Uterus (tissue), 4 donors: ENCODE data around the gene SERGEF. TPM values are rescaled to one million over a fixed set of nuclear protein-coding genes. Genes with fewer than 3 reads are reported as not detected.

Source experiments
- DNase-seq, 2 donors: peaks; one replicate each; pipeline ENCODE4 v3.0.0-alpha.2; 2019 to 2020
- H3K27ac ChIP-seq, 2 donors: fragments of 200-600 bp; sonication (generic); 1 replicate in 1 of 2; 2 replicates in 1 of 2; pipeline ENCODE4 v1.5.1; 2016 to 2018
- H3K27me3 ChIP-seq, 2 donors: fragments of 200-600 bp; sonication (generic); one replicate each; pipeline ENCODE4 v1.5.1; 2018 to 2019; ENCODE audit warnings: control low read depth in 1 of 2
- H3K36me3 ChIP-seq, 2 donors: fragments of 200-600 bp; sonication (generic); one replicate each; pipeline ENCODE4 v1.5.1; 2019; ENCODE audit warnings: control low read depth in 1 of 2
- H3K4me1 ChIP-seq, 2 donors: fragments of 200-600 bp; sonication (generic); one replicate each; pipeline ENCODE4 v1.5.1; 2018 to 2019; ENCODE audit warnings: control low read depth in 1 of 2
- H3K4me3 ChIP-seq, 2 donors: fragments of 200-600 bp; sonication (generic); 1 replicate in 1 of 2; 2 replicates in 1 of 2; pipeline ENCODE4 v1.5.1; 2018 to 2019; ENCODE audit warnings: mild to moderate bottlenecking in 1 of 2
- H3K9me3 ChIP-seq, 2 donors: fragments of 200-600 bp; sonication (generic); one replicate each; pipeline ENCODE4 v1.5.1; 2019; ENCODE audit warnings: control low read depth in 1 of 2
- POLR2A ChIP-seq, 2 donors: fragments of 450-650 bp; IDR thresholded peaks; one replicate each; pipeline ENCODE4 v1.6.1; 2016; ENCODE audit warnings: antibody characterized with exemption in 2 of 2, mild to moderate bottlenecking in 1 of 2, moderate library complexity in 1 of 2
- intact Hi-C: fragments of 100-400 bp; cut with DNase I; formaldehyde crosslinking; loops from one replicate; pipeline ENCODE4 v1.15.1; 2023; ENCODE audit warnings: low total_unique reads
- total RNA-seq, 4 donors: library from RNA; depleted of rRNA in 3 of 4; stranded (reverse); fragments of >200 nt in 3 of 4; gene quantifications; one replicate each; pipeline versions ENCODE4 v1.1.0 to v1.2.4, GENCODE V29; 2014 to 2023
- TF ChIP-seq, protein P1 (sequence below), 4 experiments: fragments of 200-600 bp in 2 of 4; fragments of 450-650 bp in 2 of 4; sonication (generic) in 2 of 4; IDR thresholded peaks; one replicate each; pipeline ENCODE4 v1.5.1; 2016 to 2019; ENCODE audit warnings: antibody characterized with exemption in 4 of 4, mild to moderate bottlenecking in 2 of 4, moderate library complexity in 1 of 4
- donor health status: DM: yes; HTN: yes; CAD: no.

The SERGEF gene
- total RNA-seq, 4 donors from 2014 or later = 12.6 to 64.4 (median 43.7) TPM

DNA sequence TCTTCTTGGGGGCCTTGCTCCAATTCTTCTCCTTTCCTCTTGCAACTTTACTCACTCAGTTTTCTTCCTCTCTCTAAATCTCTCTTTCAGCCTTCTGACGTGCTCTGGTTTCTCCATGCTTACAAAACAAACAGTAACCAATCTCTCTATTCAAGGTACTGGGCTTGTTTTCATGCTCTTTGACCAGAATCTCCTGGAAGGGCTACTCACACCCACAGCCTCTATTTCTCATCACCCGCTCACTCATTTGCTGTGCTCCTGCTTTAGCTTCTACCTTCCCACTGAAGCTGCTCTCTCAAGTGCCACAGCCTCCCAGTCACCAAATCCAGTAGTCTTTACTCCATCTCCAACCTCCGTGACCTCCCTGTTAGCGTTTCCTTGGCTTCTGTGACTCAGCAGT is 60.4 kb downstream of the SERGEF start:
- TF ChIP-seq, protein P1, sequence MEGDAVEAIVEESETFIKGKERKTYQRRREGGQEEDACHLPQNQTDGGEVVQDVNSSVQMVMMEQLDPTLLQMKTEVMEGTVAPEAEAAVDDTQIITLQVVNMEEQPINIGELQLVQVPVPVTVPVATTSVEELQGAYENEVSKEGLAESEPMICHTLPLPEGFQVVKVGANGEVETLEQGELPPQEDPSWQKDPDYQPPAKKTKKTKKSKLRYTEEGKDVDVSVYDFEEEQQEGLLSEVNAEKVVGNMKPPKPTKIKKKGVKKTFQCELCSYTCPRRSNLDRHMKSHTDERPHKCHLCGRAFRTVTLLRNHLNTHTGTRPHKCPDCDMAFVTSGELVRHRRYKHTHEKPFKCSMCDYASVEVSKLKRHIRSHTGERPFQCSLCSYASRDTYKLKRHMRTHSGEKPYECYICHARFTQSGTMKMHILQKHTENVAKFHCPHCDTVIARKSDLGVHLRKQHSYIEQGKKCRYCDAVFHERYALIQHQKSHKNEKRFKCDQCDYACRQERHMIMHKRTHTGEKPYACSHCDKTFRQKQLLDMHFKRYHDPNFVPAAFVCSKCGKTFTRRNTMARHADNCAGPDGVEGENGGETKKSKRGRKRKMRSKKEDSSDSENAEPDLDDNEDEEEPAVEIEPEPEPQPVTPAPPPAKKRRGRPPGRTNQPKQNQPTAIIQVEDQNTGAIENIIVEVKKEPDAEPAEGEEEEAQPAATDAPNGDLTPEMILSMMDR (IDR thresholded peaks at IDR 0.05) = no peak
- TF ChIP-seq POLR2A (IDR thresholded peaks at IDR 0.05) = no peak
- Histone ChIP-seq H3K9me3 (no peaks in the 10 kb centered on the region), H3K4me1 (no peaks in the 10 kb centered on the region), H3K27ac (no peak overlapping the region), H3K27me3 (no peaks in the 10 kb centered on the region), H3K4me3 (no peak overlapping the region), H3K36me3 (no peaks in the 10 kb centered on the region)
- intact Hi-C loops = no loop called here
- no peak for DNase-seq

DNA sequence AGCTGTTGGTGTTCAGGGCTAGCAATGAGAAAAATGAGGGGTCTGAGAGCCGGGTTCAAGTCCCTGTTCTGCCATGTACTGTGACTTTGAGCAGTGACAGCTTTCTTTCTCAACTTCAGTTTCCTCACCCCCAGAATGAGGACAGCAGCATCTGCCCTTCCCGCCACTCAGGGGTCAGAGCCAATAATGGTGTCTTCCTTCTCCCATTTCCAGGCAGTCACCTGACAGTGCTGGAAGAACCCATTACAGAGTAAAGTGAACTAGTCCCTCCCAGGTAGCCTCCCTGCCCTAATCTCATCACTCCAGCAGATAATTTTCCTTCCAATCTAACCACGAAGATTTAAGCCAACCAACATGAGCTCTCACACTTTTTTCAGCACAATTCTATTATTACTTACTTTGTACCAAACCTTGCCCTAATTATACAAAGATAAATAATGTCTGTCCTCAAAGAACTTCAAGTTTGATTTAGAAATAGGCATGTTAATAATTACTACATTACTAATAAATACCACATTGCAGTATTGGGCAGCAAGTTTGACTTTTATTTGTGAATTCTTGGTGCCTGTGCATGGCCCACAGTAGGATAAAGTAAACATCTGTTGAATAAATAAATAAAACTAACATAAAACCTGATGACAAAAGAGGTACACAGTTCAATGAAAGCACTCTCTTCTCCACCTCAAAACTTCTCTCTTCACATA is 61.0 kb downstream of the SERGEF start:
- intact Hi-C loops = no loop called here
- H3K27ac ChIP-seq = no peak overlapping the region
- H3K36me3 ChIP-seq = no peaks in the 10 kb centered on the region
- H3K4me1 ChIP-seq = no peaks in the 10 kb centered on the region
- H3K4me3 ChIP-seq = no peak overlapping the region
- no peak for DNase-seq
- no peak for TF ChIP-seq POLR2A (IDR thresholded peaks at IDR 0.05)
- H3K27me3 ChIP-seq = no peaks in the 10 kb centered on the region
- H3K9me3 ChIP-seq = no peaks in the 10 kb centered on the region

DNA sequence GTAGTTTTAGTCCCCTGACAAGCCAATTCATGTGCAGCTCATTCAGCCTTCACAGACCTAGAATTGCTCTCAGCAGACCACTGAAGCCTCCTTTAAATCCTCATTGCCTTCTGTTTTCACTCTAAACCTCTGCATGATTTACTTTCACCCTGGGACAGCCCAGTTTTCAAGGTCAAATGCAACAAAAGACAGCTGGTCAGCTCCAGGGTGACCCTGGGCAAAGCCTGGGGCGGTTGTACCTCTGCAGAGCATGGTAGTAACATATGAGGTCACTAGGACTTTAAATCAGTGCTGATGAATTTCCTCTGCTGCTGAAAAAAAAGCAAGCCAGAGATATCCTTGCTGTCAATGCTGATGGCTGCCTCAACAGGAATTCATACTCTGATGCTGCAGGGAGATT is 62.2 kb downstream of the SERGEF start:
- H3K36me3 ChIP-seq = no peaks in the 10 kb centered on the region
- intact Hi-C loops = no loop called here
- no peak overlapping the region for H3K27ac ChIP-seq
- H3K4me3 ChIP-seq = no peak overlapping the region
- no peak for DNase-seq
- TF ChIP-seq, protein P1 (IDR thresholded peaks at IDR 0.05) = no peak
- TF ChIP-seq POLR2A (IDR thresholded peaks at IDR 0.05) = no peak
- no peaks in the 10 kb centered on the region for H3K4me1 ChIP-seq
- H3K9me3 ChIP-seq = no peaks in the 10 kb centered on the region
- no peaks in the 10 kb centered on the region for H3K27me3 ChIP-seq

DNA sequence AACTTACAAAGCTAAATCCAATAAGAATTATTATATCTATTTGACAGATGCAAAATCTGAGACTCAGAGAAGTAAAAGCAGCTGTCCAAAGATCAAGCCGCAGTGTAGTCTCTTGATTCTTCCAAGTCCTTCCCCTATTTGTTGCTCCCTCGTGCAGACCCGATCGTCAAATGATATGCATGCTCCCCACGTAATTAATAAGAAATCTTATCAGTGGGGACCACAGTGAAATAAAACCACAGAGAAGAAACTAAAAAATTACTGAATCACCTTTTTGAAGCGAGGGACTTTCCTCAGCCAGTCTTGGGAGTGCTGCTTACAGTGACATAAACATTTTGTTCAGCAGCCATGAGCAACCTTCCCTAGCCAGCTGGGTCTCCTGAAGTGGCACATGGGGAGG is 64.6 kb downstream of the SERGEF start:
- Histone ChIP-seq H3K9me3 (no peaks in the 10 kb centered on the region), H3K27me3 (no peaks in the 10 kb centered on the region), H3K36me3 (no peaks in the 10 kb centered on the region), H3K4me3 (no peak overlapping the region), H3K27ac (no peak overlapping the region), H3K4me1 (no peaks in the 10 kb centered on the region)
- TF ChIP-seq POLR2A (IDR thresholded peaks at IDR 0.05) = no peak
- TF ChIP-seq, protein P1 (IDR thresholded peaks at IDR 0.05) = no peak
- DNase-seq = no peak
- intact Hi-C loops = no loop called here

DNA sequence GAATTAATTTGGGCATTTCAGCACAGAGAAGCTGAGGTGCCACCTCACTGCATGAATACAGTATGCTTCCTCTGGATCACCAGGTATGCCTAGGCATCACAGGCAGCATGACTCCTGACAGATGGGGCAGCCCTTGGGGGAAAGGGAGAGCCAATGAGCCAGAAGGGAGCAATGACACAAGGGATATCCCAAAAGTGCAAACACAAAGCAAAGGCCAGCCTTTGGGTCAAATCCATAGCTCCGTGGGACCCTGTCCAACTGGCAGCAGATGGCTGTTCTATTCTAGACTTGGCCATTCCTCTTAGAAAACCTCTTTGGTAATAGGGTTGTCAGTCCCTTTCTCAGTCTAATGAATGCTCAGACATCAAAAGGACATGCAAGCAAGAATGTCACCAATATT is 73.3 kb downstream of the SERGEF start:
- no peak for DNase-seq
- H3K27ac ChIP-seq = no peak overlapping the region
- no peak for TF ChIP-seq POLR2A (IDR thresholded peaks at IDR 0.05)
- TF ChIP-seq, protein P1 (IDR thresholded peaks at IDR 0.05) = no peak
- H3K9me3 ChIP-seq = no peaks in the 10 kb centered on the region
- no peaks in the 10 kb centered on the region for H3K27me3 ChIP-seq
- intact Hi-C loops = no loop called here
- H3K4me3 ChIP-seq = no peak overlapping the region
- H3K36me3 ChIP-seq = no peaks in the 10 kb centered on the region
- no peaks in the 10 kb centered on the region for H3K4me1 ChIP-seq

DNA sequence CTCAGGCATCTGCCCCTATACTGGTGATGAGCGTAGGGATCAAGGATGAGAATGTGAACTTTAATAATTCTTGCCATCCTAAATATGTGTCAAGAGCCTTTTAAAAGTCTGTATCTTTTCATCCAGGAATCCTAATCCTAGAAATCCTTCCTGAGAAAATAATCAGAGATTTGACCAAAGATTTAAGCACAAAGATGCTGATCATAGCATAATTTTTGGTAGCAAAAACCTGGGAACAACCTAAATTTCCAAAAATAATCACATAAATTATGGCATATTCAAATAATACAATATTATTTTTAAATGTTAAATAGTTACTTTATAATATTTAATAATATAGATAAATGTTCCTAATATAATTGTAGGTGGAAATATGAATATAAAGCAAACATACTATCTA is 76.1 kb downstream of the SERGEF start:
- TF ChIP-seq POLR2A (IDR thresholded peaks at IDR 0.05) = no peak
- TF ChIP-seq, protein P1 (IDR thresholded peaks at IDR 0.05) = no peak
- H3K27me3 ChIP-seq = no peaks in the 10 kb centered on the region
- no peaks in the 10 kb centered on the region for H3K36me3 ChIP-seq
- no peak overlapping the region for H3K27ac ChIP-seq
- H3K4me3 ChIP-seq = no peak overlapping the region
- intact Hi-C loops = no loop called here
- H3K4me1 ChIP-seq = no peaks in the 10 kb centered on the region
- H3K9me3 ChIP-seq = no peaks in the 10 kb centered on the region
- no peak for DNase-seq
